IPS-20b (cell line): ENCODE results near the gene GPR39.
A peak's percentile ranks its signal among the peaks of the same experiment; 100 is the strongest.

ENCODE experiments used
- H3K27ac ChIP-seq: one replicate; pipeline ENCODE4 v1.5.1; 2013; ENCODE audit warnings: low read length
- H3K27me3 ChIP-seq: 2 replicates; pipeline ENCODE4 v1.6.1; 2013; ENCODE audit warnings: mild to moderate bottlenecking, low read length, inconsistent platforms; ENCODE audit not compliant: insufficient read depth
- H3K36me3 ChIP-seq: 2 replicates; pipeline ENCODE4 v1.6.1; 2013; ENCODE audit warnings: low read depth, mild to moderate bottlenecking, inconsistent platforms, low read length, moderate library complexity; ENCODE audit not compliant: insufficient read depth
- H3K4me1 ChIP-seq: 2 replicates; pipeline ENCODE4 v1.6.1; 2013; ENCODE audit warnings: mild to moderate bottlenecking, control low read depth, inconsistent platforms, low read length, moderate library complexity; ENCODE audit not compliant: insufficient read depth
- H3K4me3 ChIP-seq: 2 replicates; pipeline ENCODE4 v1.5.1; 2013; ENCODE audit warnings: mild to moderate bottlenecking, low read length, inconsistent platforms
- H3K9ac ChIP-seq: 2 replicates; pipeline ENCODE4 v1.6.1; 2013; ENCODE audit warnings: low read depth, mild to moderate bottlenecking, inconsistent platforms, low read length, moderate library complexity
- H3K9me3 ChIP-seq: 2 replicates; pipeline ENCODE4 v1.6.1; 2013; ENCODE audit warnings: mild to moderate bottlenecking, low read depth, low read length, inconsistent platforms; ENCODE audit not compliant: insufficient read depth

Gene GPR39

DNA sequence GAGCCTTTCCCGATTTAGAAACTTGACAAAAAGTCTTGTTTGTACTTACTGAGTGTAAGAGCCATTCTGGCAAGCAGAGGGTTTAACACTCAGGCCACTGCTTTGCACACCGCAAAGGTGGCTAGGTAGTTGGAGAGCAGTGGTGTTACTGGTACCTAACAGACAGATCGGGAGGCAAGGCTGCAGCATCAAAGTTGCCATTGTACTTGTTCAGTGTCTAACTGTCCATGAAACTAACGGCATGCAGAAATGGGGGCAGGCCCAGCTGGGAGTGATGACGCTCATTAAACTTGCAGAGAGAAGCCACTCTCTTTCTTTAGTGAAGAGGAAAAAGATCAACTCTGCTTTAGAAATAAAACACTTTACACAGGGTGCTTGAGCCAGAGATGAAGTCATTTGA lies 10.1 kb downstream of the GPR39 start:
- H3K36me3 ChIP-seq = no peaks in the 10 kb centered on the region
- no peaks in the 10 kb centered on the region for H3K27me3 ChIP-seq
- H3K4me1 ChIP-seq = no peaks in the 10 kb centered on the region
- no peak overlapping the region for H3K27ac ChIP-seq
- H3K4me3 ChIP-seq = no peak overlapping the region
- H3K9me3 ChIP-seq = no peaks in the 10 kb centered on the region
- H3K9ac ChIP-seq = no peak overlapping the region

DNA sequence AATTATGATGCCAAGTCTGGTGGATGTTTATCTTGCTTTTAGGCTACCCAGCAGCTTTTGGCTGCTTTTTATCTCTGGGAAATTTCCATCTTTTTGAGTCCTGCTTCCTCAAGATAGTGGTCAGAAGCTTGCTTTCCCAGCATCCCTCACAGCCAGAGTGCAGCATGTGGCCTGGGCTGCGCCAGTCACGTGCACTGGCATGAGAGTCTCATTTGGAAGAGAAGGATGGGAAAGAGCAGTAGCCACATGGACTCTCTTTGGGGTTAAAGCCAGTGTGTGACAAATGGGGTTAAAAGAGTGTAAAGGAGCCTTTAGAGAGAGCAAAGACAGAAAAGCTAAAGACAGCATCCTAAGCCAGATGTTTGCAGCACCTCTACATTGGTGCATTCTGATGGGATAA lies 12.7 kb downstream of the GPR39 start:
- Histone ChIP-seq H3K27ac (no peak overlapping the region), H3K4me1 (no peaks in the 10 kb centered on the region), H3K9me3 (no peaks in the 10 kb centered on the region), H3K9ac (no peak overlapping the region), H3K27me3 (no peaks in the 10 kb centered on the region), H3K4me3 (no peak overlapping the region), H3K36me3 (no peaks in the 10 kb centered on the region)

DNA sequence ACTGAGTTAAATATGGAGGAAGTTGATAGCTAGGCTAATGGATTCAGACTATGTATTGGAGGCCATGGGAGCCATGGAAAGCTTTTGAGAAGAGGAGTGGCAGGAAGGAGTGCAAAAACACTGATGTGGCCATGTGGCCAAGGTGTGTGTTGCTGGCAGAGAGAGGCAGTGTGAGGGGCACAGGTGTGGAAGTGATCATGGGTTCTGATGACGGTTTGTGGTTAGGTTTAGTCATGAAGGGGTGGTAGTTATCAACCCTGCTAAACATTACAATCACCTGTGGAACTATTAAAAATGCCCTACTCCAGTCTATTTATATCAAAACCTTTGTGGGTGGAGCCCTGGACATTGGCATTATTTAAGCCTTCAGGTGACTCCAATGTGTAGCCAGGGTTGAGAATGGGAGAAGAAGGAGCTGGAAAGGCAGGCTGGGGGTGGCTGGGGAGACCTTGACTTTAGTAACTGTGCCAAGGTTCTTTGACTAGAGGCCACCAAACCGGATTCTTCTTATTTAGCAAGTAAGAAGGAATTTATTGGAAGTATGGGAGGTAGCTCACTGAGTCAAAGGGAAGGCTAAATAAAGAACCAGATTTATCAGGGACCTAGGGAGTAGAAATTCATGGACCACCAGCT lies 13.5 kb downstream of the GPR39 start:
- no peak overlapping the region for H3K9ac ChIP-seq
- H3K36me3 ChIP-seq = no peaks in the 10 kb centered on the region
- H3K27ac ChIP-seq = no peak overlapping the region
- H3K27me3 ChIP-seq = no peaks in the 10 kb centered on the region
- H3K9me3 ChIP-seq = no peaks in the 10 kb centered on the region
- H3K4me3 ChIP-seq = no peak overlapping the region
- H3K4me1 ChIP-seq = no peaks in the 10 kb centered on the region

GRCh38 chr2:132430895-132431294 lies 14.3 kb downstream of the GPR39 start:
- no peaks in the 10 kb centered on the region for H3K36me3 ChIP-seq
- no peak overlapping the region for H3K9ac ChIP-seq
- no peaks in the 10 kb centered on the region for H3K9me3 ChIP-seq
- no peak overlapping the region for H3K4me3 ChIP-seq
- no peaks in the 10 kb centered on the region for H3K4me1 ChIP-seq
- no peak overlapping the region for H3K27ac ChIP-seq
- no peaks in the 10 kb centered on the region for H3K27me3 ChIP-seq

- Histone ChIP-seq H3K27me3 (no peaks in the 10 kb centered on the region), H3K9me3 (no peaks in the 10 kb centered on the region), H3K9ac (no peak overlapping the region), H3K36me3 (no peaks in the 10 kb centered on the region), H3K4me1 (peaks cover 19% of the 10 kb centered on the region), H3K27ac (no peak overlapping the region), H3K4me3 (no peak overlapping the region)
Measured at GRCh38 chr2:132437852-132438669, 21.5 kb downstream of the GPR39 start.

GRCh38 chr2:132438691-132439090 lies 22.1 kb downstream of the GPR39 start:
- H3K27ac ChIP-seq = no peak overlapping the region
- H3K4me3 ChIP-seq = no peak overlapping the region
- H3K27me3 ChIP-seq = no peaks in the 10 kb centered on the region
- H3K36me3 ChIP-seq = no peaks in the 10 kb centered on the region
- H3K4me1 ChIP-seq = peaks cover 19% of the 10 kb centered on the region
- no peak overlapping the region for H3K9ac ChIP-seq
- H3K9me3 ChIP-seq = no peaks in the 10 kb centered on the region

- H3K4me3 ChIP-seq = no peak overlapping the region
- no peak overlapping the region for H3K9ac ChIP-seq
- peak overlapping the region; percentile 40 for H3K27ac ChIP-seq
Measured at GRCh38 chr2:132439703-132440398, 23.2 kb downstream of the GPR39 start.

DNA sequence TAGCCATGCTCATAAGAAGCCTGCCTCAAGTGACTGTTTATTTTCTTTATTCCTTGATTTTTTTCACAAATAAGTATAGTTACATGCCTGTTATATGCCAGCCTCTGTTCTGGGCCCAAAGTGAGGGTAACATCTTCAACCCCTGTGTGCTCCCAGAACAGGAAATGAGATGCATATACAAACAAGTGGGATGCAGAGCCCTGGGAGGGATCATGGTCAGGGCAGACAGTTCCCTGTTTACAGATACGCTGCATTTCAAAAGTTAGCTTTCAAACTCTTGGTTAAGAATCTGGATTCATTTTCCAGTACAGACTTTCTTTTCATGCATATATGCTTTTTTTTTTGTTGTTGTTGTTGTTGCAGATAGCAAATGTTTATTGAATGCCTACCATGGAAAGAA lies 24.4 kb downstream of the GPR39 start:
- Histone ChIP-seq H3K9me3 (no peaks in the 10 kb centered on the region), H3K4me3 (no peak overlapping the region), H3K36me3 (no peaks in the 10 kb centered on the region), H3K4me1 (peaks cover 19% of the 10 kb centered on the region), H3K27ac (no peak overlapping the region), H3K9ac (no peak overlapping the region), H3K27me3 (no peaks in the 10 kb centered on the region)

More at GRCh38 chr2:132439703-132440398, 23.2 kb downstream of the GPR39 start:
- Histone ChIP-seq H3K9me3 (no peaks in the 10 kb centered on the region), H3K4me1 (peaks cover 19% of the 10 kb centered on the region), H3K27me3 (no peaks in the 10 kb centered on the region), H3K36me3 (no peaks in the 10 kb centered on the region)

GRCh38 chr2:132442278-132442677 lies 25.7 kb downstream of the GPR39 start:
- no peak overlapping the region for H3K9ac ChIP-seq
- H3K9me3 ChIP-seq = no peaks in the 10 kb centered on the region
- H3K4me1 ChIP-seq = peaks cover 19% of the 10 kb centered on the region
- H3K36me3 ChIP-seq = no peaks in the 10 kb centered on the region
- no peak overlapping the region for H3K27ac ChIP-seq
- H3K27me3 ChIP-seq = no peaks in the 10 kb centered on the region
- no peak overlapping the region for H3K4me3 ChIP-seq

DNA sequence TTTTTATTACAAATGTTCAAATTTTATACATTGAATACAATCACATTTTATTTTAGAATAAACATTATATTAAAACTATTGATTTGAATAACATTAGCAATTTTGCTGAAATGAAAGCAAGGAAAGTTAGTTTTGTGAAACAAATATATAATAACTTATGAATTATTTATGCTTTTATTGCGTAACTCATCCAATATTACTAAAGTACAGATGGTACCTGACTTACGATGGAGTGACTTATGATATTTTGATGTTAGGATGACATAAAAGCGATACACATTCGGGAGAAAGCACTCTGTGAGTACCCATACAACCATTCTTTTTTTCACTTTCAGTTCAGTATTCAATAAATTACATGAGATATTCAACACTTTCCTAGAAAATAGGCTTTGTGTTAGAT lies 26.5 kb downstream of the GPR39 start:
- Histone ChIP-seq H3K36me3 (no peaks in the 10 kb centered on the region), H3K9me3 (no peaks in the 10 kb centered on the region), H3K27me3 (no peaks in the 10 kb centered on the region), H3K27ac (no peak overlapping the region), H3K9ac (no peak overlapping the region), H3K4me3 (no peak overlapping the region), H3K4me1 (peaks cover 19% of the 10 kb centered on the region)

GRCh38 chr2:132446444-132446843 lies 29.8 kb downstream of the GPR39 start:
- peaks cover 2% of the 10 kb centered on the region; the same call in 1 of the 2 replicates for H3K4me1 ChIP-seq
- H3K9me3 ChIP-seq = no peaks in the 10 kb centered on the region
- no peaks in the 10 kb centered on the region for H3K27me3 ChIP-seq
- no peaks in the 10 kb centered on the region for H3K36me3 ChIP-seq
- no peak overlapping the region for H3K9ac ChIP-seq
- no peak overlapping the region for H3K27ac ChIP-seq
- no peak overlapping the region for H3K4me3 ChIP-seq

GRCh38 chr2:132448331-132448730 lies 31.7 kb downstream of the GPR39 start:
- no peak overlapping the region for H3K4me3 ChIP-seq
- no peak overlapping the region for H3K27ac ChIP-seq
- H3K27me3 ChIP-seq = no peaks in the 10 kb centered on the region
- no peak overlapping the region for H3K9ac ChIP-seq
- H3K9me3 ChIP-seq = no peaks in the 10 kb centered on the region
- no peaks in the 10 kb centered on the region for H3K36me3 ChIP-seq
- no peaks in the 10 kb centered on the region for H3K4me1 ChIP-seq
